GM12891 (cell line): Measurements from ENCODE around the gene MRPL34.

Experiments used
- DNase-seq: peaks from one replicate; pipeline ENCODE4 v3.0.0; 2011; ENCODE audit warnings: low spot score; ENCODE audit not compliant: insufficient read length
- FAIRE-seq: peaks from 2 replicates; lab custom pipeline; 2011; peaks lifted over from hg19 to GRCh38; lab: Jason Lieb, UNC
- PAX5 ChIP-seq: IDR thresholded peaks from 2 replicates; pipeline ENCODE4 v1.6.1; 2011; ENCODE audit warnings: low read length, moderate library complexity, mild to moderate bottlenecking; ENCODE audit not compliant: insufficient read depth, severe bottlenecking
- POLR2A ChIP-seq: IDR thresholded peaks from 2 replicates; pipeline ENCODE4 v1.6.1; 2011; ENCODE audit warnings: low read depth, low read length, control low read depth
- POLR2AphosphoS5 ChIP-seq: IDR thresholded peaks from 2 replicates; pipeline ENCODE4 v1.6.1; 2011; ENCODE audit warnings: low read depth, low read length, control low read depth
- POU2F2 ChIP-seq: IDR thresholded peaks from 2 replicates; pipeline ENCODE4 v1.6.1; 2011; ENCODE audit warnings: low read depth, mild to moderate bottlenecking, control low read depth, low read length, moderate library complexity
- SPI1 ChIP-seq: IDR thresholded peaks from 2 replicates; pipeline ENCODE4 v1.6.1; 2011; ENCODE audit warnings: low read depth, low read length, control low read depth
- TAF1 ChIP-seq: IDR thresholded peaks from 2 replicates; pipeline ENCODE4 v1.6.1; 2011; ENCODE audit warnings: low read depth, low read length, control low read depth

Gene MRPL34

DNA sequence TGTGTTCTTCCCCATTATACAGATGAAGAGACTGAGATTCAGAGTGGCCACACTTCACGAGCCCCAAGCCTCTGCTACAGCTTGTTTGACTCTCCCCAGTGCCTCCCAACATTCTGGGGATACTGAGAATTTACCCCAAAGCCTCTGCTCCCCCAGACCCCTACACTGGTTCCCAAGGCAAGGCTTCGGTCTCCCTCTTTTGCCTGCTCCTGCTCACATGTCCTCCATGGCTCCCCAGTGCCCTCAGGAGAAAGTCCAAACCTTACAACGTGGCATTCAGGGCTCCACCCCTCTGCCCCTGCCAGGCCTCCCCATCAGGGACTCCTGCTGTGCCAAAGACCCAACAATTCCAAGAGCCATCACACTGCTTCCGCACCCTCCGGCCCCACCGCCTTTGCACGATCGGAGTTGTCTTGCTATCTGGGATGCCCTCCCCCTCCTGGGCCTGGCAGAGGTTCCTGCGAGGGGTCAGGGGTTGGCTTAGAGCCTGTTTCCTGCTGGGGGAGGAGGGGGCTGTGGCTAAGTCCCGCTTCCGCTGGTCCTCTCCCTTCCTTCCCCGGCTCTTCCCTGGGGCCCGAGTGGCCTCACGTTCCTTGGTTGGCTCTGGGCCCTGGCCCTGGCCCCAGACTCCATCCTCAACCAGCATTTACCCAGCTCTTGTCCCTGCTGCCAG, 47.1 kb downstream of the MRPL34 start:
- FAIRE-seq = no peak
- TF ChIP-seq SPI1 (no peak), TAF1 (no peak), PAX5 (no peak), POLR2A (no peak), POU2F2 (no peak), POLR2AphosphoS5 (no peak)
- no peak for DNase-seq

DNA sequence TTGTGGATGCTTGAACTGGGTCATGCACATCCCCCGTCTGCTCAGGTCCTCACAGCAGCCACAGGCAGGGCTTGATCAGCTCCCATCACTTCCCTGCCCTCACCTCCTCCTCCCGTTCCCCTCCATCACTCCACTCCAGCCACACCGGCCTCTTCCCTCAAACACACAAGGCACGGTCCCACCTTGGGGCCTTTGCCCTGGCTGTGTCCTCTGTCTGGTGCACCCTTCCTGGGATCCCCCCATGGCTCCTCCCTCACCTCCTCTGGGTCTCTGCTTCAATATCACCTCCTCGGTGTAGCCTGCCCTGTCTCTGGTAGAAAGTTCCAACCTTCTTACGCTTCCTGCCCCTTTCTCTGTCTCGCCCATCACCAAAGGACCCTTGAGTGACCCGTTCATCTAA, 47.7 kb downstream of the MRPL34 start:
- FAIRE-seq (no peak), DNase-seq (no peak)
- TF ChIP-seq POLR2AphosphoS5 (no peak), SPI1 (no peak), POU2F2 (no peak), POLR2A (no peak), PAX5 (no peak), TAF1 (no peak)
